GM23338 (cell line): ENCODE data around the gene STAB2.

Source experiments
- EZH2 ChIP-seq: fragments of 200-600 bp; sonication (generic); IDR thresholded peaks from one replicate; pipeline ENCODE4 v1.8.0; 2017; ENCODE audit warnings: antibody characterized with exemption, mild to moderate bottlenecking, low read depth; ENCODE audit not compliant: unreplicated experiment
- POLR2AphosphoS5 ChIP-seq: IDR thresholded peaks from 2 replicates; pipeline ENCODE4 v1.6.1; 2016; ENCODE audit warnings: antibody characterized with exemption, low read depth
- ZNF331 ChIP-seq: fragments of 250-450 bp; sonication (Bioruptor Pico); IDR thresholded peaks from 2 replicates; pipeline ENCODE4 v1.5.0; 2020; ENCODE audit warnings: low read depth, mild to moderate bottlenecking, moderate library complexity
- TF ChIP-seq, protein P1 (sequence below), 2 experiments: fragments of 200-600 bp in 1 of 2; sonication (generic) in 1 of 2; conservative IDR thresholded peaks; 2 replicates each; pipeline versions ENCODE4 v1.5.1 to v1.6.1; 2016 to 2017; ENCODE audit warnings: antibody characterized with exemption in 2 of 2, low read depth in 2 of 2, mild to moderate bottlenecking in 2 of 2, moderate library complexity in 1 of 2

GRCh38 chr12:103580026-103580425, 7.0 kb upstream of the STAB2 start:
- TF ChIP-seq, protein P1, sequence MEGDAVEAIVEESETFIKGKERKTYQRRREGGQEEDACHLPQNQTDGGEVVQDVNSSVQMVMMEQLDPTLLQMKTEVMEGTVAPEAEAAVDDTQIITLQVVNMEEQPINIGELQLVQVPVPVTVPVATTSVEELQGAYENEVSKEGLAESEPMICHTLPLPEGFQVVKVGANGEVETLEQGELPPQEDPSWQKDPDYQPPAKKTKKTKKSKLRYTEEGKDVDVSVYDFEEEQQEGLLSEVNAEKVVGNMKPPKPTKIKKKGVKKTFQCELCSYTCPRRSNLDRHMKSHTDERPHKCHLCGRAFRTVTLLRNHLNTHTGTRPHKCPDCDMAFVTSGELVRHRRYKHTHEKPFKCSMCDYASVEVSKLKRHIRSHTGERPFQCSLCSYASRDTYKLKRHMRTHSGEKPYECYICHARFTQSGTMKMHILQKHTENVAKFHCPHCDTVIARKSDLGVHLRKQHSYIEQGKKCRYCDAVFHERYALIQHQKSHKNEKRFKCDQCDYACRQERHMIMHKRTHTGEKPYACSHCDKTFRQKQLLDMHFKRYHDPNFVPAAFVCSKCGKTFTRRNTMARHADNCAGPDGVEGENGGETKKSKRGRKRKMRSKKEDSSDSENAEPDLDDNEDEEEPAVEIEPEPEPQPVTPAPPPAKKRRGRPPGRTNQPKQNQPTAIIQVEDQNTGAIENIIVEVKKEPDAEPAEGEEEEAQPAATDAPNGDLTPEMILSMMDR (conservative IDR thresholded peaks at IDR 0.05; ENCODE audit: low read depth in 2 of 2): no peak
- no peak for TF ChIP-seq POLR2AphosphoS5
- TF ChIP-seq EZH2: no peak
- TF ChIP-seq ZNF331 (CRISPR knock-in tag): no peak
